DOHH2 (cell line): Measurements from ENCODE around the gene TTC17.
A peak's percentile ranks its signal among the peaks of the same experiment; 100 is the strongest.
"Not testable (repeated sequence)": the region's sequence is repeated elsewhere in the genome, so short reads cannot be mapped to it uniquely, and the experiment has no call there.

Source experiments
- H3F3A ChIP-seq: fragments of 200-600 bp; sonication (generic), shearing (Covaris generic); 2 replicates; pipeline ENCODE4 v1.6.0; 2016; ENCODE audit warnings: antibody characterized with exemption, mild to moderate bottlenecking; ENCODE audit not compliant: control insufficient read depth, insufficient read depth
- H3K27ac ChIP-seq: fragments of 200-600 bp; sonication (generic); 2 replicates; pipeline ENCODE4 v1.5.1; 2014; ENCODE audit warnings: low read depth, mild to moderate bottlenecking, low read length, moderate library complexity
- H3K27me3 ChIP-seq: fragments of 200-600 bp; sonication (generic); 2 replicates; pipeline ENCODE4 v1.6.1; 2014; ENCODE audit warnings: mild to moderate bottlenecking, low read length, mixed read lengths; ENCODE audit not compliant: control insufficient read depth
- H3K36me3 ChIP-seq: fragments of 200-600 bp; sonication (generic); 2 replicates; pipeline ENCODE4 v1.6.1; 2014; ENCODE audit warnings: mild to moderate bottlenecking, low read length, moderate library complexity, mixed read lengths; ENCODE audit not compliant: control insufficient read depth
- H3K4me1 ChIP-seq: fragments of 200-600 bp; sonication (generic); 2 replicates; pipeline ENCODE4 v1.6.1; 2014; ENCODE audit warnings: mild to moderate bottlenecking, low read length, mixed read lengths; ENCODE audit not compliant: control insufficient read depth
- H3K4me2 ChIP-seq: fragments of 200-600 bp; sonication (generic); 2 replicates; pipeline ENCODE4 v1.6.0; 2014; ENCODE audit warnings: mild to moderate bottlenecking, low read length, moderate library complexity
- H3K4me3 ChIP-seq: fragments of 200-600 bp; sonication (generic); 2 replicates; pipeline ENCODE4 v1.5.1; 2014; ENCODE audit warnings: mild to moderate bottlenecking, low read length, mixed read lengths
- H3K79me2 ChIP-seq: fragments of 200-600 bp; sonication (generic); 2 replicates; pipeline ENCODE4 v1.6.1; 2014; ENCODE audit warnings: mild to moderate bottlenecking, low read length, mixed read lengths; ENCODE audit not compliant: control insufficient read depth
- H3K9me2 ChIP-seq: fragments of 200-600 bp; sonication (generic); replicated peaks from 2 replicates; pipeline ENCODE4 v1.6.1; 2014; ENCODE audit warnings: mild to moderate bottlenecking, low read length, mixed read lengths; ENCODE audit not compliant: control insufficient read depth
- H3K9me3 ChIP-seq: fragments of 200-600 bp; sonication (generic); 2 replicates; pipeline ENCODE4 v1.6.1; 2014; ENCODE audit warnings: antibody characterized with exemption, low read length, mixed read lengths; ENCODE audit not compliant: control insufficient read depth, insufficient read depth
- H4K20me1 ChIP-seq: fragments of 200-600 bp; sonication (generic); 2 replicates; pipeline ENCODE4 v1.6.0; 2014; ENCODE audit warnings: low read depth, mild to moderate bottlenecking, antibody characterized with exemption, low read length, moderate library complexity; ENCODE audit not compliant: control insufficient read depth, insufficient read depth
- EZH2phosphoT487 ChIP-seq: fragments of 200-600 bp; sonication (generic); IDR thresholded peaks from 2 replicates; pipeline ENCODE4 v1.6.1; 2017; ENCODE audit warnings: borderline replicate concordance, mild to moderate bottlenecking, antibody characterized with exemption, low read length, moderate library complexity, mixed read lengths
- TF ChIP-seq, protein P1 (sequence below): fragments of 200-600 bp; sonication (generic); IDR thresholded peaks from one replicate; pipeline ENCODE4 v1.5.1; 2014; ENCODE audit warnings: antibody characterized with exemption, mild to moderate bottlenecking, low read depth, low read length; ENCODE audit not compliant: poor library complexity, severe bottlenecking

Gene TTC17

DNA sequence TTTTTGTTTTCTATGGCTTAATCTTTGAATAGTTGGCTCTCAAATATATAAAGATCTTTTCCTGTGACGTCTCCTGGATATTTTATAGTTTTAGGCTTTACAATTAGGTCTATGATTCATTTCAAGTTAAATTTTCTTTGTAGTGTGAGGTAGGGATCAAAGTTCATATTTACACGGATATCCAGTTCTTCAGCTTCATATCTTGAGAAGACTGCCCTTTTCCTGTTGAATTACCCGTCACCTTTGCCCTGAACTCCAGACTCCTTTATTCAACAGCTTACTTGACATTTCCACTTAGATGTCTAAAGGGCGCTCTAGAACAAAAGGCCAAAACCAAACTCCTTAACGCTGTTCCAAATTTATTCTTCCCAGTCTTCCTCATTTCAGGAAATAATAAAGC lies 51.7 kb downstream of the TTC17 start:
- no peaks in the 10 kb centered on the region for H3K79me2 ChIP-seq
- TF ChIP-seq, protein P1, sequence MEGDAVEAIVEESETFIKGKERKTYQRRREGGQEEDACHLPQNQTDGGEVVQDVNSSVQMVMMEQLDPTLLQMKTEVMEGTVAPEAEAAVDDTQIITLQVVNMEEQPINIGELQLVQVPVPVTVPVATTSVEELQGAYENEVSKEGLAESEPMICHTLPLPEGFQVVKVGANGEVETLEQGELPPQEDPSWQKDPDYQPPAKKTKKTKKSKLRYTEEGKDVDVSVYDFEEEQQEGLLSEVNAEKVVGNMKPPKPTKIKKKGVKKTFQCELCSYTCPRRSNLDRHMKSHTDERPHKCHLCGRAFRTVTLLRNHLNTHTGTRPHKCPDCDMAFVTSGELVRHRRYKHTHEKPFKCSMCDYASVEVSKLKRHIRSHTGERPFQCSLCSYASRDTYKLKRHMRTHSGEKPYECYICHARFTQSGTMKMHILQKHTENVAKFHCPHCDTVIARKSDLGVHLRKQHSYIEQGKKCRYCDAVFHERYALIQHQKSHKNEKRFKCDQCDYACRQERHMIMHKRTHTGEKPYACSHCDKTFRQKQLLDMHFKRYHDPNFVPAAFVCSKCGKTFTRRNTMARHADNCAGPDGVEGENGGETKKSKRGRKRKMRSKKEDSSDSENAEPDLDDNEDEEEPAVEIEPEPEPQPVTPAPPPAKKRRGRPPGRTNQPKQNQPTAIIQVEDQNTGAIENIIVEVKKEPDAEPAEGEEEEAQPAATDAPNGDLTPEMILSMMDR, result no peak
- no peak for TF ChIP-seq EZH2phosphoT487
- H4K20me1 ChIP-seq, result no peaks in the 10 kb centered on the region
- H3K36me3 ChIP-seq, result peaks cover 81% of the 10 kb centered on the region
- H3K9me3 ChIP-seq, result no peaks in the 10 kb centered on the region
- no peaks in the 10 kb centered on the region for H3K27me3 ChIP-seq
- no peaks in the 10 kb centered on the region for H3F3A ChIP-seq
- no peak overlapping the region for H3K27ac ChIP-seq
- H3K4me1 ChIP-seq, result no peaks in the 10 kb centered on the region
- H3K9me2 ChIP-seq, result no peaks in the 10 kb centered on the region
- H3K4me2 ChIP-seq, result no peak overlapping the region
- H3K4me3 ChIP-seq, result no peak overlapping the region

DNA sequence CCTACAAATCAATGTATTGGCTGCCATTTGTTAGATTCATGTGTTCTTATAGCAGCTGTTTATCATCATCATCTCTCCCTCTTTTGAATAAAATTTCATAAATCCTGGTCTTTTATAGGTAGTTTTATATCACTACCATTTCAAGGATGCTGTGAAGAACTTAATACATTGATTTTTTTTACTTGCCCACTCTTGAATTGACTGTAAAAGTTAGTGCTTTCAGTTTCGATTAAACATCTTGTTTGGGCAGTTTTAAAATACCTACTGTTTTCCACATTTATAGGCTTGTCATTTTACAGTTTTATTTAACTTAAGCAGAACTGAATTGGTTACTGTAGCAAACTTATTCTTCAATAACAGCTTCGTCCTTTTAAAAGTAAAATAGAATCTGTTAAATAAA lies 59.5 kb downstream of the TTC17 start:
- no peaks in the 10 kb centered on the region for H3K9me3 ChIP-seq
- no peak overlapping the region for H3K4me3 ChIP-seq

DNA sequence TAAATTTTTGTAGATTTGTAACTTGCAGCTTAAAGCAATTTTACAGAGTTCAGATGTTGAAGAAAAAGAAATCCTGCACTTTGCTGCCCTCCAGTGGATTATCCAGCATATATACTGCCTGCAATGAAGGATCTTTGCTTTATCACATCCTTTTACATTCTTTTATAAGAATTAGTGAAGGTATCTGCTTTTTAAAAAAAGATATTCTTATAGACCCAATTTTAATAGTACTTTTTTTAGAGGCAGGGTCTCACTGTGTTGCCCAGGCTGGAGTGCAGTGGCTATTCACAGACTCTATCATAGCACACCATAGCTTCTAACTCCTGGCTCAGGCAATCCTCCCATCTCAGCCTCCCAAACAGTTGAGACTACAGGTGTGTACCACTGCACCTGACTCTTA lies 60.7 kb downstream of the TTC17 start:
- Histone ChIP-seq H3K9me2 (no peaks in the 10 kb centered on the region), H3F3A (peaks cover 9% of the 10 kb centered on the region; the same call in 1 of the 2 replicates), H3K36me3 (peaks cover 23% of the 10 kb centered on the region), H3K27me3 (no peaks in the 10 kb centered on the region), H4K20me1 (no peaks in the 10 kb centered on the region), H3K9me3 (no peaks in the 10 kb centered on the region), H3K4me1 (no peaks in the 10 kb centered on the region), H3K79me2 (no peaks in the 10 kb centered on the region), H3K4me3 (no peak overlapping the region), H3K4me2 (no peak overlapping the region), H3K27ac (no peak overlapping the region)
- TF ChIP-seq, protein P1, result peak; percentile 76
- no peak for TF ChIP-seq EZH2phosphoT487

More for the DNA sequence above, 59.5 kb downstream of the TTC17 start:
- Histone ChIP-seq H3K79me2 (no peaks in the 10 kb centered on the region), H3F3A (peaks cover 9% of the 10 kb centered on the region; the same call in 1 of the 2 replicates), H4K20me1 (no peaks in the 10 kb centered on the region), H3K36me3 (peaks cover 31% of the 10 kb centered on the region), H3K4me1 (no peaks in the 10 kb centered on the region), H3K9me2 (no peaks in the 10 kb centered on the region), H3K27ac (no peak overlapping the region), H3K4me2 (no peak overlapping the region), H3K27me3 (no peaks in the 10 kb centered on the region)
- TF ChIP-seq EZH2phosphoT487, result no peak
- TF ChIP-seq, protein P1, result no peak

DNA sequence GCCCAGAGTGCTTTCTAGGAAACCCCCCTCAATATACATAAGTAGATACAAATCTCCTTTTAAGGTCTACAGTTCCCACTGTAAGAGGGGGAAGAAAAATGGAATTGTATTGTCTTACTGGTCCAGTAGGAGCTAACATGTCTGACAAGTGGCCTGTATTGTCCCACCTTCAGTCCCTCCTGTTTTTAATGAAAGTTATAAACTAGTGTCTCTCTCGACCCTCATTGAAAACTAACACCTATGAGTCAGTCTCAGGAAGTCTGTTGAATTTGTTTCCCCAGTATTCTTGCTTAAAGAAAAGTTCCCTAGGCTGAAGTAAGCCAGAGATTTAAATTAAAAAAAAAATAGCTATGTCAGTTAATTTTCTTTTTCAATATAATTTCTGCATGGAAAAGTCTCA lies 69.3 kb downstream of the TTC17 start:
- no peaks in the 10 kb centered on the region for H3K9me2 ChIP-seq
- TF ChIP-seq, protein P1, result no peak
- no peak for TF ChIP-seq EZH2phosphoT487
- no peaks in the 10 kb centered on the region for H3K36me3 ChIP-seq
- H3K27ac ChIP-seq, result no peak overlapping the region
- no peaks in the 10 kb centered on the region for H3K4me1 ChIP-seq
- no peaks in the 10 kb centered on the region for H3K79me2 ChIP-seq
- no peaks in the 10 kb centered on the region for H4K20me1 ChIP-seq
- no peak overlapping the region for H3K4me2 ChIP-seq
- no peaks in the 10 kb centered on the region for H3K9me3 ChIP-seq
- H3K4me3 ChIP-seq, result no peak overlapping the region
- H3K27me3 ChIP-seq, result no peaks in the 10 kb centered on the region
- H3F3A ChIP-seq, result no peaks in the 10 kb centered on the region

DNA sequence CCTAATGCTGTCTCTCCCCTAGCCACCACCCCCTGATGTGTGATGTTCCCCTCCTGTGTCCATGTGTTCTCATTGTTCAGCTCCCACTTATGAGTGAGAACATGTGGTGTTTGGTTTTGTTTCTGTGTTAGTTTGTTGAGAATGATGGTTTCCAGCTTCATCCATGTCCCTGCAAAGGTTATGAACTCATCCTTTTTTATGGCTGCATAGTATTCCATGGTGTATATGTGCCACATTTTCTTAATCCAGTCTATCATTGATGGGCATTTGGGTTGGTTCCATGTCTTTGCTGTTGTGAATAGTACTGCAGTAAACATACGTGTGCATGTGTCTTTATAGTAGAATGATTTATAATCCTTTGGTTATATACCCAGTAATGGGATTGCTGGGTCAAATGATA lies 72.2 kb downstream of the TTC17 start:
- not testable (repeated sequence) for H3K79me2 ChIP-seq, H3K4me3 ChIP-seq, H3F3A ChIP-seq, H3K9me3 ChIP-seq, H3K4me1 ChIP-seq, H3K27me3 ChIP-seq, H3K27ac ChIP-seq, H3K36me3 ChIP-seq, H3K4me2 ChIP-seq, H3K9me2 ChIP-seq, H4K20me1 ChIP-seq
